Hepatocyte (in vitro differentiated cells): ENCODE results near the gene PPP3R1.

Experiments used
- EZH2 ChIP-seq: fragments of 200-600 bp; sonication (generic); IDR thresholded peaks from 2 replicates; pipeline ENCODE4 v1.6.1; 2016; ENCODE audit warnings: antibody characterized with exemption, mild to moderate bottlenecking, borderline replicate concordance
- TF ChIP-seq, protein P1 (sequence below): fragments of 200-600 bp; sonication (generic); IDR thresholded peaks from 2 replicates; pipeline ENCODE4 v1.5.1; 2016; ENCODE audit warnings: antibody characterized with exemption, mild to moderate bottlenecking; ENCODE audit not compliant: poor library complexity

DNA sequence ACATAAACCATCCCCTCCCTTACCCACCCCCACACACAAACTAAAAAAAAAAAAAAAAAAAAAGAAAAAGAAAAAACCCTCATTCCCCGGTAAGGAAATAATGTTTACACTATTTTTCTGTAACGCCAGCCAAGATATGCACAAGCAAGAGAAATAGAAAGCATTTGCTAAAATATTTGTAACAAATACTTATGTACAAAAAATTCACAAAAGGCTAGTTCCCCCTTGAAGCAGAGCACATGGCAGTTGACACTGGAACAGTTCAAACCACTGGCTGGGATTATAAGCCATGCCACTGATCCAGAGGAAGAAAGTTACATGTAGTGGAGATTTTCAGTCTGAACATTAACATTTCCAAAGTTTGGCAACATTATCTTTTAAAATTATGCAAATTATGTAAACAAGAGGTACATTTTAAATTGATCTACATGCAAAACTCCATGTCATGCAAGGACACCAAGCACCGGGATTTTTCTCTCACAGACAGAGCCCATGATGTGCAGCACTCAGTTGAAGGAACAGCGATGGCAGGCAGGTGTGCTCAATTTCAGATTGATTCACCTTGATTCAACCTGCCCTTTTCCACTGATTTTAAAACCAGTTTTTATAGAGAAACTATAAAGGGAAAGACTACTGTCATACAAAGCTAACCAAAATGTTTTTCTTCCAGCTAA, 73.2 kb downstream of the PPP3R1 start:
- no peak for TF ChIP-seq EZH2
- TF ChIP-seq, protein P1, sequence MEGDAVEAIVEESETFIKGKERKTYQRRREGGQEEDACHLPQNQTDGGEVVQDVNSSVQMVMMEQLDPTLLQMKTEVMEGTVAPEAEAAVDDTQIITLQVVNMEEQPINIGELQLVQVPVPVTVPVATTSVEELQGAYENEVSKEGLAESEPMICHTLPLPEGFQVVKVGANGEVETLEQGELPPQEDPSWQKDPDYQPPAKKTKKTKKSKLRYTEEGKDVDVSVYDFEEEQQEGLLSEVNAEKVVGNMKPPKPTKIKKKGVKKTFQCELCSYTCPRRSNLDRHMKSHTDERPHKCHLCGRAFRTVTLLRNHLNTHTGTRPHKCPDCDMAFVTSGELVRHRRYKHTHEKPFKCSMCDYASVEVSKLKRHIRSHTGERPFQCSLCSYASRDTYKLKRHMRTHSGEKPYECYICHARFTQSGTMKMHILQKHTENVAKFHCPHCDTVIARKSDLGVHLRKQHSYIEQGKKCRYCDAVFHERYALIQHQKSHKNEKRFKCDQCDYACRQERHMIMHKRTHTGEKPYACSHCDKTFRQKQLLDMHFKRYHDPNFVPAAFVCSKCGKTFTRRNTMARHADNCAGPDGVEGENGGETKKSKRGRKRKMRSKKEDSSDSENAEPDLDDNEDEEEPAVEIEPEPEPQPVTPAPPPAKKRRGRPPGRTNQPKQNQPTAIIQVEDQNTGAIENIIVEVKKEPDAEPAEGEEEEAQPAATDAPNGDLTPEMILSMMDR: no peak
